ENCODE results near the gene MYO5A. TPM values are rescaled to one million over a fixed set of nuclear protein-coding genes. Genes with fewer than 3 reads are reported as not detected.

MYO5A gene
- total RNA-seq, 4 donors from 2014 or later, result 8.9 to 65.2 (median 12.7) TPM

GRCh38 chr15:52357949-52358348 lies 170.7 kb downstream of the MYO5A start:
- Histone ChIP-seq H3K36me3 (no peaks in the 10 kb centered on the region), H3K27me3 (no peaks in the 10 kb centered on the region), H3K4me1 (no peaks in the 10 kb centered on the region), H3K9me3 (no peaks in the 10 kb centered on the region), H3K27ac (no peak overlapping the region), H3K4me3 (no peak overlapping the region)
- DNase-seq, result no peak
- TF ChIP-seq CTCF (IDR thresholded peaks at IDR 0.05) (no peak), POLR2A (IDR thresholded peaks at IDR 0.05) (no peak)

- peaks cover 0 to 14% (median 0%) of the 10 kb centered on the region in 3 donors for H3K36me3 ChIP-seq
- no peaks in the 10 kb centered on the region for H3K9me3 ChIP-seq
- no peaks in the 10 kb centered on the region for H3K4me1 ChIP-seq
- TF ChIP-seq POLR2A (IDR thresholded peaks at IDR 0.05) (no peak), CTCF (IDR thresholded peaks at IDR 0.05) (no peak)
- no peak overlapping the region for H3K27ac ChIP-seq
- no peak overlapping the region for H3K4me3 ChIP-seq
- DNase-seq, result no peak
- no peaks in the 10 kb centered on the region for H3K27me3 ChIP-seq
Observed at GRCh38 chr15:52352086-52352485, 176.6 kb downstream of the MYO5A start.

GRCh38 chr15:52351206-52351908 lies 177.3 kb downstream of the MYO5A start:
- no peak for DNase-seq
- TF ChIP-seq CTCF (IDR thresholded peaks at IDR 0.05) (no peak), POLR2A (IDR thresholded peaks at IDR 0.05) (no peak)
- H3K36me3 ChIP-seq, result peaks cover 0 to 14% (median 0%) of the 10 kb centered on the region in 3 donors
- no peaks in the 10 kb centered on the region for H3K27me3 ChIP-seq
- no peak overlapping the region for H3K4me3 ChIP-seq
- no peaks in the 10 kb centered on the region for H3K4me1 ChIP-seq
- no peak overlapping the region for H3K27ac ChIP-seq
- H3K9me3 ChIP-seq, result no peaks in the 10 kb centered on the region

- no peaks in the 10 kb centered on the region for H3K9me3 ChIP-seq
- peaks cover 0 to 14% (median 0%) of the 10 kb centered on the region in 3 donors for H3K36me3 ChIP-seq
- no peak overlapping the region for H3K4me3 ChIP-seq
- no peak overlapping the region for H3K27ac ChIP-seq
- DNase-seq, result no peak
- TF ChIP-seq POLR2A (IDR thresholded peaks at IDR 0.05), result no peak
- TF ChIP-seq CTCF (IDR thresholded peaks at IDR 0.05), result no peak
- H3K4me1 ChIP-seq, result no peaks in the 10 kb centered on the region
- H3K27me3 ChIP-seq, result no peaks in the 10 kb centered on the region
Observed at GRCh38 chr15:52350423-52350822, 178.3 kb downstream of the MYO5A start.

GRCh38 chr15:52349052-52349700 lies 179.5 kb downstream of the MYO5A start:
- H3K4me1 ChIP-seq, result no peaks in the 10 kb centered on the region
- no peak for TF ChIP-seq CTCF (IDR thresholded peaks at IDR 0.05)
- no peak for TF ChIP-seq POLR2A (IDR thresholded peaks at IDR 0.05)
- no peaks in the 10 kb centered on the region for H3K27me3 ChIP-seq
- DNase-seq, result no peak
- H3K27ac ChIP-seq, result no peak overlapping the region
- H3K9me3 ChIP-seq, result no peaks in the 10 kb centered on the region
- H3K36me3 ChIP-seq, result peaks cover 0 to 14% (median 0%) of the 10 kb centered on the region in 3 donors
- H3K4me3 ChIP-seq, result no peak overlapping the region

Data from Peyer's patch (tissue), 4 donors.